Prostate gland (tissue), 2 donors: ENCODE data around the gene TOR3A. TPM values are rescaled to one million over a fixed set of nuclear protein-coding genes. Genes with fewer than 3 reads are reported as not detected.

ENCODE experiments used
- DNase-seq: peaks from one replicate; pipeline ENCODE4 v3.0.0-alpha.2; 2019; ENCODE audit warnings: low spot score
- H3K27ac ChIP-seq, 2 donors: fragments of 200-600 bp; sonication (generic); 2 replicates each; pipeline ENCODE4 v1.5.1; 2017 to 2019
- H3K27me3 ChIP-seq: fragments of 200-600 bp; sonication (generic); replicated peaks from 2 replicates; pipeline ENCODE4 v1.5.1; 2019; ENCODE audit not compliant: insufficient read depth
- H3K36me3 ChIP-seq, 2 donors: fragments of 200-600 bp; sonication (generic); 1 replicate in 1 of 2; 2 replicates in 1 of 2; pipeline versions ENCODE4 v1.5.1 to v1.8.1; 2017 to 2019
- H3K4me1 ChIP-seq: fragments of 200-600 bp; sonication (generic); replicated peaks from 2 replicates; pipeline ENCODE4 v1.5.1; 2019
- H3K4me3 ChIP-seq, 2 donors: fragments of 200-600 bp; sonication (generic); 2 replicates each; pipeline ENCODE4 v1.5.1; 2017 to 2019
- H3K9me3 ChIP-seq: fragments of 200-600 bp; sonication (generic); 2 replicates; pipeline ENCODE4 v1.5.1; 2017
- POLR2A ChIP-seq: fragments of 450-650 bp; IDR thresholded peaks from one replicate; pipeline ENCODE4 v1.6.1; 2016; ENCODE audit warnings: antibody characterized with exemption, mild to moderate bottlenecking
- POLR2AphosphoS5 ChIP-seq: sonication (generic); formaldehyde crosslinking; IDR thresholded peaks from one replicate; pipeline ENCODE4 v1.6.1; 2017; ENCODE audit warnings: antibody characterized with exemption
- WGBS: methylation state at CpG from one replicate; pipeline ENCODE4 v1.1.5; 2018; 5-methylcytosine and 5-hydroxymethylcytosine counted together
- intact Hi-C: fragments of 100-400 bp; cut with DNase I; formaldehyde crosslinking; loops from one replicate; pipeline ENCODE4 v1.14.2; 2022
- total RNA-seq, 2 donors: library from RNA; depleted of rRNA; stranded (reverse); fragments of >200 nt; gene quantifications; one replicate each; pipeline ENCODE4 v1.1.0, GENCODE V29; 2016
- TF ChIP-seq, protein P1 (sequence below), 4 experiments: fragments of 200-600 bp in 2 of 4; fragments of 450-650 bp in 2 of 4; sonication (generic) in 2 of 4; IDR thresholded peaks; 1 replicate in 3 of 4; 2 replicates in 1 of 4; pipeline ENCODE4 v1.5.1; 2016 to 2019; ENCODE audit warnings: antibody characterized with exemption in 4 of 4, mild to moderate bottlenecking in 2 of 4, moderate library complexity in 2 of 4

Gene TOR3A
- total RNA-seq, 2 donors from 2014 or later, result 40.0 to 109 TPM

DNA sequence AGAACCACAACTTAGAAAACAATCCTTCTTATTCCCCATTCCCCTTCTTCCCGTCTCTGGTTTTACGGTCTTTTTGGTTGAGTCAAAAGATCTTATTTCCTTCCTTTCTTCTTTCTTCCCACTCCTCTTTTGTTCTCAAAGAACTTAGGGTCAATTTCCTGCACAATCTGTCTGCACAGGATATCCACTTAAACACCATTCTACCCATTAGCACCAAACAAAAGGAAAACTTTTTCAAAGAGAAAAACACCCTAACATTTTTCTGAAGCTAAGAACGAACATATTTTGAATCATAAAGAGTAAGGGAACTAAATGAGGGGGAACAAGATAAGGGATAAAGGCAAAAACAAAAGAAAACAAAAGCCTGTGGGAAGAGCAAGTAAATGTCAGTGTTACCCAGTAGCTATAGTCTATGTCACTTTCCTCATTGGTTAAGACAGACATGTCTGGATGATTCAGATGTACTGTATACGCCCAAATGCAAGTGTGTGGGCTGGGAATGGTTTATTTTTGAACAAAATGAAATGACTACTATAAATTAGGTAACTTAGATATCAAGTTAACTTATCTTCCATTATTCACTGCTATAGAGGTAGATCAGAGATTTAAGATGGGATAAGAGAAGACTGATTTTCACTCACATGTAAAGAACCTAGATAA, 59.9 kb downstream of the TOR3A start:
- DNase-seq, result no peak
- TF ChIP-seq POLR2A, result no peak
- TF ChIP-seq, protein P1, sequence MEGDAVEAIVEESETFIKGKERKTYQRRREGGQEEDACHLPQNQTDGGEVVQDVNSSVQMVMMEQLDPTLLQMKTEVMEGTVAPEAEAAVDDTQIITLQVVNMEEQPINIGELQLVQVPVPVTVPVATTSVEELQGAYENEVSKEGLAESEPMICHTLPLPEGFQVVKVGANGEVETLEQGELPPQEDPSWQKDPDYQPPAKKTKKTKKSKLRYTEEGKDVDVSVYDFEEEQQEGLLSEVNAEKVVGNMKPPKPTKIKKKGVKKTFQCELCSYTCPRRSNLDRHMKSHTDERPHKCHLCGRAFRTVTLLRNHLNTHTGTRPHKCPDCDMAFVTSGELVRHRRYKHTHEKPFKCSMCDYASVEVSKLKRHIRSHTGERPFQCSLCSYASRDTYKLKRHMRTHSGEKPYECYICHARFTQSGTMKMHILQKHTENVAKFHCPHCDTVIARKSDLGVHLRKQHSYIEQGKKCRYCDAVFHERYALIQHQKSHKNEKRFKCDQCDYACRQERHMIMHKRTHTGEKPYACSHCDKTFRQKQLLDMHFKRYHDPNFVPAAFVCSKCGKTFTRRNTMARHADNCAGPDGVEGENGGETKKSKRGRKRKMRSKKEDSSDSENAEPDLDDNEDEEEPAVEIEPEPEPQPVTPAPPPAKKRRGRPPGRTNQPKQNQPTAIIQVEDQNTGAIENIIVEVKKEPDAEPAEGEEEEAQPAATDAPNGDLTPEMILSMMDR (IDR thresholded peaks at IDR 0.05), result no peak
- TF ChIP-seq POLR2AphosphoS5, result no peak
- Histone ChIP-seq H3K27ac (no peak overlapping the region), H3K4me1 (no peaks in the 10 kb centered on the region), H3K27me3 (no peaks in the 10 kb centered on the region), H3K36me3 (no peaks in the 10 kb centered on the region), H3K9me3 (no peaks in the 10 kb centered on the region), H3K4me3 (no peak overlapping the region)
- intact Hi-C loops, result no loop called here
- 64% methylated on average over 4 of the region's 4 CpGs for WGBS

DNA sequence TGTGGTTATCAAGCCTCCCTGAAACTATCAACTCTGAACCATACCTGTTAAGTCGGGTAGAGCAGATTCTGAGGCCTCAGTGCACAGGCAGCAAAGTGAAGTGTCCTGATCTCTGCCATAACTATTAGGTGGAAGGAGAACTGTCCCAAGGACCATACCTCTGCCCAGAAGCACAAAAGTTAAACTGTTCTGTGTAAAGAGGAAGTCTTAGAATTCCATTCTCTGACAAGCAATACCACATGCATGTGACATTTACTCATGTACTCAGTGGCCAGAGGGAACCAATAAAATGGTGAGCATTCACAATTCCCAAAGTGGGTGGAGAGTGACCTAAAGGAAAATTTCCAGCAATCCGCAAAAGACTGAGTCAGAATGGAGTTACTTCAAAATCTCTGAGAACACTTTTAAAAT, 61.0 kb downstream of the TOR3A start:
- H3K4me1 ChIP-seq, result no peaks in the 10 kb centered on the region
- no peak for DNase-seq
- 68% methylated on average over 2 of the region's 2 CpGs for WGBS
- H3K27ac ChIP-seq, result peak overlapping the region in 1 of 2 donors; percentile 19
- peak; percentile 26 for TF ChIP-seq POLR2A
- TF ChIP-seq, protein P1 (IDR thresholded peaks at IDR 0.05), result no peak
- TF ChIP-seq POLR2AphosphoS5, result peak; percentile 29
- H3K27me3 ChIP-seq, result no peaks in the 10 kb centered on the region
- intact Hi-C loops, result no loop called here
- no peaks in the 10 kb centered on the region for H3K9me3 ChIP-seq
- H3K36me3 ChIP-seq, result no peaks in the 10 kb centered on the region
- H3K4me3 ChIP-seq, result no peak overlapping the region

DNA sequence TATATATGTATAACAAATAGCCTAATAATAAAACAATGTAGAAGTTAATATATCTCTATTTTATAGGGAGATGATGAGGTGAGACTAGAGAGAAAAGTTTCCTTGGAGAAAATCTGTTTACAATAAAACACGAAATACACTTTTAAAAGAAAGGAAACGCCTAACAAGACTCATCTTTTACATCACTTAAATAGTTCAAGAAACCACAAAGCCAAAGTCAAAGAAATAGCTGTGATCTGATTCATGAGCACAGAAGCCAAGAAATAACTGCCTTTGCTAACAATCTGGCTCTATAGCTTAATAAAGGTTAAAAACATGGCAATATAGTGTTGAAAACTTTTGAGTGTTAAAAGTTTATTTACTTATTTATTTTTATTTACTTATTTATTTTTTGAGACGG, 61.5 kb downstream of the TOR3A start:
- no peaks in the 10 kb centered on the region for H3K9me3 ChIP-seq
- H3K4me3 ChIP-seq, result no peak overlapping the region
- intact Hi-C loops, result no loop called here
- no peaks in the 10 kb centered on the region for H3K27me3 ChIP-seq
- no peaks in the 10 kb centered on the region for H3K36me3 ChIP-seq
- WGBS, result 41% methylated on average over 3 of the region's 3 CpGs
- DNase-seq, result no peak
- no peaks in the 10 kb centered on the region for H3K4me1 ChIP-seq
- TF ChIP-seq, protein P1 (IDR thresholded peaks at IDR 0.05), result no peak
- TF ChIP-seq POLR2AphosphoS5, result no peak
- no peak for TF ChIP-seq POLR2A
- peak overlapping the region in 1 of 2 donors; percentile 19 for H3K27ac ChIP-seq

DNA sequence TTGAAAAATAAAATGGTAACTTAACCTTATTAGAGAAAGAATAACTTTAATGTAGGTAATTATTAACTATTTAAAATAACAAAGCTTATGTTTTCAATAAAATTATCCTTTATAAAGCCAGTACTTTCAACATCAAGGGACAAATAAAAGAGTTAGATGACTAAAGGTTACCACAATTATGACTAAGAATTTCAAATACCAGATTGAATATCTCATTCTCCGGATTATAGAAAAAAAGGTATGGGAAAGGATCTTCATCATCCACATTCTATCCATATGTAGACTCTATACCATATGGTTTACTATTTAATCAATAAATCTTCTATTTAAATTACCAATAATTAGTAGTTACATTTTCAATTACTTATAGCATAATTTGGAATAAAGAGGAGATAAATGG, 62.8 kb downstream of the TOR3A start:
- DNase-seq, result no peak
- WGBS, result 96% methylated on average over 1 of the region's 1 CpG
- no peaks in the 10 kb centered on the region for H3K36me3 ChIP-seq
- TF ChIP-seq, protein P1 (IDR thresholded peaks at IDR 0.05), result no peak
- TF ChIP-seq POLR2A (no peak), POLR2AphosphoS5 (no peak)
- no peaks in the 10 kb centered on the region for H3K4me1 ChIP-seq
- no peaks in the 10 kb centered on the region for H3K9me3 ChIP-seq
- no peak overlapping the region for H3K27ac ChIP-seq
- no peak overlapping the region for H3K4me3 ChIP-seq
- no peaks in the 10 kb centered on the region for H3K27me3 ChIP-seq
- intact Hi-C loops, result no loop called here

DNA sequence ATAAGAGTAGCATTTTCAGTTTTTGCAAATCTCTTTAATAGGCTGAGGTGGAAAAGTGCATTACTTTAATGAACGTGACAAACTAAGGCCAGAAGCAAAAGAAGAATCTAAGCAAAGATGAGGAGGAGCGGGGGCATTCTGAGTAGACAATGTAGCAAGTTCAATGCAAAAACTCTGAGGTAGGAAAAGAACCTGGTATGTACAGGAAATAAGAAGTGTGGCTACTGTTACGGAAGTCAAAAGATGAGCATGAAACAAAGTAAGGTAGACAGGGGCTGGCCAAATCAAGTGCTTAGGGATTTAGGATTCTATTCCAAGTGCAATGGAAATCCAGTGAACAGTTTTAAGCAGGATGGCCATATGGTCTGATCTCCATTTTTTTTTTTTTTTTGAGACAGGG, 63.7 kb downstream of the TOR3A start:
- Histone ChIP-seq H3K4me3 (no peak overlapping the region), H3K36me3 (no peaks in the 10 kb centered on the region), H3K9me3 (no peaks in the 10 kb centered on the region), H3K4me1 (no peaks in the 10 kb centered on the region), H3K27ac (no peak overlapping the region), H3K27me3 (no peaks in the 10 kb centered on the region)
- WGBS, result 99% methylated on average over 3 of the region's 3 CpGs
- intact Hi-C loops, result no loop called here
- TF ChIP-seq POLR2AphosphoS5 (no peak), POLR2A (no peak)
- TF ChIP-seq, protein P1 (IDR thresholded peaks at IDR 0.05), result no peak
- no peak for DNase-seq
